ENCODE results near the gene TUT1. TPM values are rescaled to one million over a fixed set of nuclear protein-coding genes. Genes with fewer than 3 reads are reported as not detected.

The TUT1 gene
- total and polyA plus RNA-seq, 9 donors = 5.9 to 27.3 (median 18.3) TPM

DNA sequence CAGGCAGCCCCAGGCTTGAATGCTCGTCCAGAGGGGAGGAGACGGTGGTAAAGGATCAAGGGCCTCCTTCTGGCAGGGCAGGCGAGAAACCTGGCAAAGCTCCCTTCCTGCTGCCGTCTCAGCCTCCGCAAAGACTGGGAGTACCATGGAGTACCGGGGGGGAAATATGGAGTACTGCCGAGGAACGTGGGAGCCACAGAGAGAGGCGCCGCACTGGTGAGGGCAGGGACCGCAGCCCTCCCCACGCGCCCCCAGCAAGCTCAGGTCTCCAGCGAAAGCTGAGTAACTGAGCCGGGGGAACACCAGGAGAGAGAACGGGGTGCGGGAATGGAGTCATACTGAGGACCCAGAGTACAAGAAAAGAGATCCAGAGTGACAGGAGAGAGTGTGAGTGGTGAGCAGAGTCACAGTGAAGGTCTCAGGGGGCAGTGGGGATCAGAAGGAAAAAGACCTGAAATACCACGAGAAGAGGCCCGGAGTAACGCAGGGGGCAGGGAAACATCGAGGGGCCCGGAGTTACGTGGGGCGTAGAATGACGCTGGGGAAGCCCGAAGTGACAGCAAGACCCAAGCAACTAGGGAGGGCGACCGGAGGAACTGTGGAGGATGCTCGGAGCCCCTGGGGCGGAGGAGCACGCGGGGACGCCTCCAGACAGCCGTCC lies 20.5 kb upstream of the TUT1 start:
- 0 to 1% (median 0%) methylated on average over 33 to 34 of the region's 34 CpGs for WGBS, 3 donors
- Histone ChIP-seq H3K4me3 (peak overlapping the region; percentile 70), H3K36me3 (no peaks in the 10 kb centered on the region), H3K27me3 (no peaks in the 10 kb centered on the region), H3K4me1 (ENCODE audit: insufficient read depth) (peaks cover 11% of the 10 kb centered on the region), H3K27ac (peak overlapping the region; percentile 91 to 98), H3K9me3 (no peaks in the 10 kb centered on the region)
- TF ChIP-seq, protein P1, sequence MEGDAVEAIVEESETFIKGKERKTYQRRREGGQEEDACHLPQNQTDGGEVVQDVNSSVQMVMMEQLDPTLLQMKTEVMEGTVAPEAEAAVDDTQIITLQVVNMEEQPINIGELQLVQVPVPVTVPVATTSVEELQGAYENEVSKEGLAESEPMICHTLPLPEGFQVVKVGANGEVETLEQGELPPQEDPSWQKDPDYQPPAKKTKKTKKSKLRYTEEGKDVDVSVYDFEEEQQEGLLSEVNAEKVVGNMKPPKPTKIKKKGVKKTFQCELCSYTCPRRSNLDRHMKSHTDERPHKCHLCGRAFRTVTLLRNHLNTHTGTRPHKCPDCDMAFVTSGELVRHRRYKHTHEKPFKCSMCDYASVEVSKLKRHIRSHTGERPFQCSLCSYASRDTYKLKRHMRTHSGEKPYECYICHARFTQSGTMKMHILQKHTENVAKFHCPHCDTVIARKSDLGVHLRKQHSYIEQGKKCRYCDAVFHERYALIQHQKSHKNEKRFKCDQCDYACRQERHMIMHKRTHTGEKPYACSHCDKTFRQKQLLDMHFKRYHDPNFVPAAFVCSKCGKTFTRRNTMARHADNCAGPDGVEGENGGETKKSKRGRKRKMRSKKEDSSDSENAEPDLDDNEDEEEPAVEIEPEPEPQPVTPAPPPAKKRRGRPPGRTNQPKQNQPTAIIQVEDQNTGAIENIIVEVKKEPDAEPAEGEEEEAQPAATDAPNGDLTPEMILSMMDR (IDR thresholded peaks at IDR 0.05) = no peak
- TF ChIP-seq EP300 (IDR thresholded peaks at IDR 0.05) (no peak), POLR2A (IDR thresholded peaks at IDR 0.05) (no peak)
- DNase-seq = peak; percentile 75 to 86 (median 78)
- intact Hi-C loops (cut with DNase I) = no loop called here

DNA sequence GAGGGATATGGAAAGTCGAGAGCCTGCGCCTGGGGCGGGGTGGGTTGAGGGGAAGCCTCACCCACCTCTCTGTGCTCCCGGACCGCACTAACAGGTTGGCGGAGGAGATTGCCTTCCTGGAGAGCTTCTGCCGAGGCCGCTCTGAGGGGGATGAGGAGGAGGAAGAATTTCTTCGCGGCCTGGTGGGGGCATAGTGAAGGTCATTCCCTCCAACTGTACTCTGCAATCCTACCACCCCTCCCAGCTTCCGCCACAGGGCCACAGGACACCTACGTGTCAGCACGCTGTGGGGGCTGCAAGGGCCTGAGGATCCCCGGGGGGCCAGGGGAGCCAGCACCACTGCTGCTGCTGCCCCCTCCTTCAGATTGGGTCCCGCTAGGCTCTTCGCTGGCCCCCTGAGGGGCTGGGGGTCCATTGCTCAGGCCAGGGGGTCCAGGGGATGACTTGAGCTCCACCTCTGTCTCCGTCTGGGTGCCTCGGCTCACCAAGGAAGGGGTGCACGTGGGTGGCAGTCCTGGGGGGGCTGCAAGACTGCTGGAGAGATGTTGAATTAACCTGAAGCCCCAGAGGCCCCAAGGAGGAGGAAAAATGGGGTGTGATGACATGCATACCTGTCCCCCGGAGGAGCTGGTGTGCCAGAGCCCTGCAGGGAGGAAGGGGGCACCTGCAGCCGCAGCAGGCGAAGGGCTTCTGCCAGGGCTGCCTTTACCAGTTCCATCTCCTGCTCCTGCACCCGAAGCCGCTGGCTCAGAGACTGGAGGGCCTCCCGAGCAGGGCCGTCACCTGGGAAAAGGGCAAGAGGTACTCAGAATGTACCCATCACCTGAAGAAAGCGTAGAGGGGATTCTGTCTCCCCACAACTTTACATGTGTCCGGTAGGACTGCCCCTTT lies 19.7 kb upstream of the TUT1 start:
- TF ChIP-seq, protein P1 (IDR thresholded peaks at IDR 0.05) = no peak
- no peak for TF ChIP-seq EP300 (IDR thresholded peaks at IDR 0.05)
- TF ChIP-seq POLR2A (IDR thresholded peaks at IDR 0.05) = no peak
- Histone ChIP-seq H3K4me3 (peak overlapping the region; percentile 70), H3K36me3 (no peaks in the 10 kb centered on the region), H3K27ac (peak overlapping the region; percentile 91 to 98), H3K27me3 (no peaks in the 10 kb centered on the region), H3K9me3 (no peaks in the 10 kb centered on the region), H3K4me1 (ENCODE audit: insufficient read depth) (peaks cover 11% of the 10 kb centered on the region)
- 51 to 55% (median 52%) methylated on average over 28 of the region's 28 CpGs for WGBS, 3 donors
- intact Hi-C loops (cut with DNase I) = no loop called here
- DNase-seq = peak in 1 of 5 donors; percentile 49

DNA sequence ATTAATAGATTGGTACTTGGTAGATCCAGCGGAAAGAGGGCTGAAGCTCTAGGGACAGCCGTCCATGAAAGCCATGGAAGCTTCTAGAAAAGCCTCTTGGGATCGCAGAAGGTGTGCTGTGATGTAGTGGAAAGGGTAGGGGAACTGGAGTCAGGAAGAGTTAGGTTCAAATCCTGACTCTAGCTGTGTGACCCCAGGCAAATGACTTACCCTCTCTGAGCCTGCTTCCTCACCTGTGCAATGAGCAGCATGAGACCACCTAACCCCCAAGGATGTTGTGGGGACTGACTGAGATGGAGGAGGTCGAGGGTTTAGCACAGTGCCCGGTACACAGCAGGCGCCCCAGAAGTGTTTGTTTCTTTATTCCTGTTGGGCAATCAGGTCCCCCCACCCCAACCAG lies 19.1 kb upstream of the TUT1 start:
- intact Hi-C loops (cut with DNase I) = no loop called here
- peaks cover 11% of the 10 kb centered on the region for H3K4me1 ChIP-seq (ENCODE audit: insufficient read depth)
- no peaks in the 10 kb centered on the region for H3K27me3 ChIP-seq
- WGBS, 3 donors = 82 to 90% (median 85%) methylated on average over 6 of the region's 6 CpGs
- no peak overlapping the region for H3K4me3 ChIP-seq
- no peaks in the 10 kb centered on the region for H3K36me3 ChIP-seq
- DNase-seq = no peak
- no peak for TF ChIP-seq POLR2A (IDR thresholded peaks at IDR 0.05)
- no peak overlapping the region for H3K27ac ChIP-seq
- H3K9me3 ChIP-seq = no peaks in the 10 kb centered on the region

DNA sequence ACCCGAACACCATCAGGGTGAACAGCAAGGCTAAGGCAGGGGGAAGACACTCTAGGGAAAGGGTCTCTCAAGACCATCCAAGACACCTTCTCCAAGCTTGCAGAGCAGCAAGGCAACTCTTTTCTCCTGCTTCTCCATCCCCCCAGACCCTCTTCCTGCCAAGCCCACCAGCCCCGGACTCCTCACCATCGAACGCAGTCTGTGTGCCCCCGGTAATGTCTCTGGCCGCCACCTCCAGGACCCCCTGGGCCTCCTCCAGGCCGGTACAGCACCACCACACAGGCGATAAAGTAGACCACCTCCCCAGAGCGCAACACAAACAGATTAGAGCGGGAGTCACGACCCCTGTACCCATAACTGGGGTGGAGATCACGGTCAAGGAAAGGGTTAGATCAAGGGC lies 17.5 kb upstream of the TUT1 start:
- Histone ChIP-seq H3K4me3 (no peak overlapping the region), H3K27me3 (no peaks in the 10 kb centered on the region), H3K4me1 (ENCODE audit: insufficient read depth) (peaks cover 11% of the 10 kb centered on the region), H3K36me3 (no peaks in the 10 kb centered on the region), H3K9me3 (no peaks in the 10 kb centered on the region), H3K27ac (no peak overlapping the region)
- WGBS, 3 donors = 85 to 90% (median 86%) methylated on average over 12 of the region's 12 CpGs
- TF ChIP-seq, protein P1 (IDR thresholded peaks at IDR 0.05) = no peak
- TF ChIP-seq POLR2A (IDR thresholded peaks at IDR 0.05) (no peak), EP300 (IDR thresholded peaks at IDR 0.05) (no peak)
- DNase-seq = no peak
- intact Hi-C loops (cut with DNase I) = no loop called here
